ENCODE data around the gene PIK3R3. TPM values are rescaled to one million over a fixed set of nuclear protein-coding genes. Genes with fewer than 3 reads are reported as not detected.

The PIK3R3 gene
- total RNA-seq, 2 donors from 2014 or later: 34.9 to 50.9 TPM

DNA sequence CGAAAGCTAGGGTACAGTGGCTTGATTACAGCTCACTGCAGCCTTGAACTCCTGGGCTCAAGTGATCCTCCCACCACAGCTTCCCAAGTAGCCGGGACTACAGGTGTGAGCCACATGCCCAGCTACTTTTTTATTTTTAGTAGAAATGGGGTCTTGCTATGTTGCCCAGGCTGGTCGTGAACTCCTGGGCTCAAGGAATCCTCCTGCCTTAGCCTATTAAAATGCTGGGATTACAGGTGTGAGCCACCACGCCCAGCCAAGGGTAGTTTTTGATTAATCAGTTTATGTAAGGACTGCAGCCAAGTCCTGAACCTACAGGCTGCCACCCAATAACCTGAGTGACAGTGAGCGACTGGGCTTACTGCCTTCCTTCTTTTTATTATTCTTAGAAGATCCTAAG lies 88.3 kb downstream of the PIK3R3 start:
- DNase-seq (no peak), ATAC-seq (no peak)
- intact Hi-C loops (cut with DNase I): loop anchor here in 1 of 2 donors (10.0 kb wide), 1 partner anchor 81 kb away; no protein-coding TSS in a partner anchor

DNA sequence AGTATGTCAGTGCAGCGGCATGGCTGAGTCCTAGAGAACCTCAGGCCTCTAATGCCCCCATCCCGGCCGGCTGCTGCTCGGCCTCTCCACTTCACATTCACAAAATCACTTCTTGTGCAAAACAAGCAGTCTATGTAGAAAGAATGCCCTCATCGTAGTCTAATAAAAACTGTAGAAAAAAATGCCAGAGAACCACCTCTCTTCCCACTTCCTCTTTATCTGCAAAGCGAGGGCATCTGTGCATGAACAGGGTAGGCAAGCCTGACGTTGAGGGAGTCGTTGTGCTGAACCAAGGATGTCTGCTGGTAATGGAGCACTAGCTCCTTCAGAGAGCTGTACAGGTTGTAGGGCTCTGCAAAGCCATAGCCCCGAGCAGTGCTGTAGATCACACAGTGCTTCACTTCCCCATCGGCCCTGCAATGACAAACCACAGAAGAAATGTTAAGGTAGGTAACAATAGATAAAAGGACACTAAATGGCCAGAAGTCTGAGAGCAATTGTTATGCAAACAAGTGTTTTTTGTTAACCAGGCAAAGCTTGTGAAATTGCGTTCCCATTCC lies 88.9 kb downstream of the PIK3R3 start:
- DNase-seq (no peak), ATAC-seq (no peak)
- intact Hi-C loops (cut with DNase I): loop anchor here in 1 of 2 donors (10.0 kb wide), 1 partner anchor 81 kb away; no protein-coding TSS in a partner anchor

GRCh38 chr1:46041974-46042373 lies 90.5 kb downstream of the PIK3R3 start:
- no peak for DNase-seq
- intact Hi-C loops (cut with DNase I): loop anchor here in 1 of 2 donors (10.0 kb wide), 1 partner anchor 83 kb away; no protein-coding TSS in a partner anchor
- peak; percentile 13 to 69 for ATAC-seq

DNA sequence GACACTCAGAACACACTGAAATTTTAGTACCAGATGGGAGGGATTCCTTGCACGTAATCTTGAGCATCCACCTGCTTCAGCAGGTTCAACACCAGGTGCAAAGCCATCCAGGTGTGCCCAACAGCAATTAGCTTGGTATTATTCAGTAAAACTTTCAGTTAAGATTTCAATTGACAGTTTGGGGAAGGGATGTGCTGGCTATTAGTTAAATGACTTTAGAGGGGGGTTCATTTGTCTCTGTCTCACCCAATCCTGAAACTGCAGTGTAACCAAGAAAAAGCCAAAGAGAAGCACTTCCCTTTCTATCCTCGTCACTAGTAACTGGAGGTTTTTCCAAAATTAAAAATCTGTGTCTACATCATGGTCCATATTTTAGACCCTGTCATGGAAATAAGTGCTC lies 90.9 kb downstream of the PIK3R3 start:
- intact Hi-C loops (cut with DNase I): loop anchor here in 1 of 2 donors (10.0 kb wide), 1 partner anchor 83 kb away; no protein-coding TSS in a partner anchor
- no peak for DNase-seq
- ATAC-seq: no peak

DNA sequence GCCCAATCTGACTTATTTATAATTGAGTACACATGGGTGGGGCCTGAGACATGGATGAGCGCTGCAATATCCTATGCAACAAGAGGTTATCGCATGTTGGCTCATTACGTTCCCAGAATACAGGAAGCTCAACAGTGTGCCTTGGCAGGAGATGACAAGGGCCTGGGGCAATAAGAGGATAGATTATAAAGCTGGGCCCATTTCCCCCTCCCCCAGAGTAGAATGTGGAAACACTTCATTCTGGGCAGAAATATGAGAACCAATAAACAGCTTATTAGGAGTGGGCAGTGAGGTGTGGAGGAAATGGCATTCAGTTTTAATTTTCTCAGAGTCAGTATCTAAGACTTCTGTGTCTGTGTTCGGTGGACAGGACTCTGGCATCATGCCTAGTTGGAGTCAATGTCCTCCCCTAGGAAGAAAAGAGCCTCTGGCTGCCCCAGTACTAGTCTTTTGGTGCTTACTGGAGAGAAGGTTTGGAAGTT lies 92.8 kb downstream of the PIK3R3 start:
- DNase-seq (peak; percentile 43), ATAC-seq (peak; percentile 28 to 32)
- intact Hi-C loops (cut with DNase I): loop anchor here in 1 of 2 donors (5.0 to 10.0 kb wide), 2 partner anchors 85 to 138 kb away; partner anchors contain the start of genes P3R3URF and TSPAN1

- intact Hi-C loops (cut with DNase I): loop anchor here (1.0 to 5.0 kb wide), 3 partner anchors 140 to 186 kb away; partner anchors contain the start of genes P3R3URF (in 1 of the 2) and TSPAN1 (in 1 of the 2)
- ATAC-seq (peak; percentile 62 to 86), DNase-seq (peak; percentile 88)
These were observed 95.3 kb downstream of the PIK3R3 start for GRCh38 chr1:46036894-46037839.

- no peak for DNase-seq
- ATAC-seq: no peak
- intact Hi-C loops (cut with DNase I): loop anchor here in 1 of 2 donors (5.0 kb wide), 1 partner anchor 142 kb away; the partner anchor contains the start of genes P3R3URF and TSPAN1
These were observed 97.6 kb downstream of the PIK3R3 start for GRCh38 chr1:46034601-46035516.

- DNase-seq (no peak), ATAC-seq (no peak)
- intact Hi-C loops (cut with DNase I): no loop called here
These were observed 101.4 kb downstream of the PIK3R3 start for GRCh38 chr1:46030876-46031660.

GRCh38 chr1:46030074-46030870 lies 102.2 kb downstream of the PIK3R3 start:
- DNase-seq: no peak
- ATAC-seq: no peak
- intact Hi-C loops (cut with DNase I): no loop called here

GRCh38 chr1:46027788-46028573 lies 104.4 kb downstream of the PIK3R3 start:
- intact Hi-C loops (cut with DNase I): no loop called here
- ATAC-seq (peak; percentile 31), DNase-seq (no peak)

- DNase-seq (no peak), ATAC-seq (peak; percentile 74 to 88)
- intact Hi-C loops (cut with DNase I): no loop called here
These were observed 105.9 kb downstream of the PIK3R3 start for GRCh38 chr1:46026531-46026930.

- no peak for DNase-seq
- intact Hi-C loops (cut with DNase I): no loop called here
- peak in 1 of 2 donors; percentile 30 for ATAC-seq
These were observed 111.1 kb downstream of the PIK3R3 start for GRCh38 chr1:46021046-46021996.

- DNase-seq (no peak), ATAC-seq (no peak)
- intact Hi-C loops (cut with DNase I): no loop called here
These were observed 112.4 kb downstream of the PIK3R3 start for GRCh38 chr1:46020010-46020409.

- no peak for ATAC-seq
- intact Hi-C loops (cut with DNase I): no loop called here
- no peak for DNase-seq
These were observed 113.1 kb downstream of the PIK3R3 start for GRCh38 chr1:46019348-46019747.

GRCh38 chr1:46017876-46018503 lies 114.4 kb downstream of the PIK3R3 start:
- DNase-seq (no peak), ATAC-seq (peak in 1 of 2 donors; percentile 30)
- intact Hi-C loops (cut with DNase I): no loop called here

Measured in left cardiac atrium (tissue), 4 donors.